T-cell (primary cell): ENCODE results near the gene PIK3CA. TPM values are rescaled to one million over a fixed set of nuclear protein-coding genes. Genes with fewer than 3 reads are reported as not detected.
"Not testable (repeated sequence)": the region's sequence is repeated elsewhere in the genome, so short reads cannot be mapped to it uniquely, and the experiment has no call there.

Source experiments
- ATAC-seq, 4 experiments: fragments of 200-7000 bp in 3 of 4; fragments of 150-1000 bp in 1 of 4; cut with Tn5 transposase; replicated peaks in 1 of 4; 1 replicate in 3 of 4; 2 replicates in 1 of 4; pipeline ENCODE4 v1.10.0; 2021; ENCODE audit warnings: moderate library complexity in 3 of 4, mild to moderate bottlenecking in 2 of 4, moderate number of reproducible peaks in 1 of 4
- CTCF ChIA-PET, 2 donors: fragments of 300-600 bp; sonication (Branson Sonifier 250); formaldehyde crosslinking; loops; one replicate each; lab custom pipeline; 2022; ENCODE audit warnings: antibody characterized with exemption in 2 of 2; lab: Charles Lee
- POLR2A ChIA-PET, 2 donors: fragments of 300-600 bp; sonication (Branson Sonifier 250); formaldehyde crosslinking; loops; one replicate each; lab custom pipeline; 2022; ENCODE audit warnings: antibody characterized with exemption in 2 of 2; lab: Charles Lee
- DNase-seq, 35 experiments: peaks; one replicate each; pipeline versions ENCODE4 v3.0.0 to v3.0.0-alpha.2; 2013 to 2023
- H3K27ac ChIP-seq: one replicate; pipeline ENCODE4 v1.5.1; 2013; ENCODE audit warnings: low read length
- H3K27me3 ChIP-seq, 2 experiments: replicated peaks in 1 of 2; 1 replicate in 1 of 2; 2 replicates in 1 of 2; pipeline versions ENCODE4 v1.6.1 to v1.7.0; 2013; ENCODE audit warnings: low read length in 1 of 2, mixed read lengths in 1 of 2; ENCODE audit not compliant: control insufficient read depth in 2 of 2, insufficient read depth in 2 of 2; ENCODE audit errors: extremely low read depth in 1 of 2
- H3K36me3 ChIP-seq, 2 donors: 1 replicate in 1 of 2; 2 replicates in 1 of 2; pipeline versions ENCODE4 v1.6.1 to v1.7.0; 2013; ENCODE audit warnings: low read length in 1 of 2; ENCODE audit not compliant: control insufficient read depth in 2 of 2, insufficient read depth in 1 of 2; ENCODE audit errors: extremely low read depth in 1 of 2
- H3K4me1 ChIP-seq, 2 experiments: 1 replicate in 1 of 2; 2 replicates in 1 of 2; pipeline versions ENCODE4 v1.6.1 to v1.7.0; 2013; ENCODE audit warnings: low read length in 2 of 2, mixed read lengths in 1 of 2; ENCODE audit not compliant: insufficient read depth in 2 of 2, control insufficient read depth in 1 of 2; ENCODE audit errors: extremely low read depth in 1 of 2
- H3K4me3 ChIP-seq, 2 donors: 1 replicate in 1 of 2; 2 replicates in 1 of 2; pipeline versions ENCODE4 v1.5.1 to v1.7.0; 2013; ENCODE audit warnings: mild to moderate bottlenecking in 2 of 2, low read length in 1 of 2, moderate library complexity in 1 of 2; ENCODE audit not compliant: control insufficient read depth in 1 of 2; ENCODE audit errors: extremely low read depth in 1 of 2
- H3K9me3 ChIP-seq: 2 replicates; pipeline ENCODE4 v1.7.0; 2013
- H3K27ac Mint-ChIP-seq, 2 donors: one replicate each; pipeline ENCODE4 v1.8.0; 2020 to 2021; ENCODE audit warnings: mild to moderate bottlenecking in 2 of 2, mixed read lengths in 2 of 2
- H3K27me3 Mint-ChIP-seq, 2 donors: one replicate each; pipeline ENCODE4 v1.8.0; 2021 to 2022; ENCODE audit warnings: mixed read lengths in 2 of 2
- H3K36me3 Mint-ChIP-seq: one replicate; pipeline ENCODE4 v1.8.0; 2021; ENCODE audit warnings: mixed read lengths
- H3K4me1 Mint-ChIP-seq, 3 donors: one replicate each; pipeline ENCODE4 v1.8.0; 2020 to 2022; ENCODE audit warnings: mixed read lengths in 3 of 3, mild to moderate bottlenecking in 1 of 3
- H3K4me3 Mint-ChIP-seq, 3 donors: one replicate each; pipeline ENCODE4 v1.8.0; 2020 to 2022; ENCODE audit warnings: mild to moderate bottlenecking in 3 of 3, mixed read lengths in 3 of 3, moderate library complexity in 3 of 3
- H3K9me3 Mint-ChIP-seq, 3 donors: one replicate each; pipeline ENCODE4 v1.8.0; 2020 to 2022; ENCODE audit warnings: mixed read lengths in 3 of 3
- WGBS: methylation state at CpG from one replicate; pipeline ENCODE4 v1.1.5; 2013; ENCODE audit warnings: missing lambda C conversion rate; ENCODE audit not compliant: insufficient coverage; 5-methylcytosine and 5-hydroxymethylcytosine counted together
- total RNA-seq, 35 experiments: library from RNA in 6 of 35; stranded (reverse) in 6 of 35; fragments of 120-200 nt in 1 of 35; gene quantifications; one replicate each; pipeline versions ENCODE4 v1.2.1 to v1.2.4 and lab custom pipeline; 2013 to 2026

PIK3CA gene
- total RNA-seq, 5 donors from 2014 or later (not counting 1 experiment from before 2014, with no cell fraction given): 33.8 to 43.5 (median 34.8) TPM

DNA sequence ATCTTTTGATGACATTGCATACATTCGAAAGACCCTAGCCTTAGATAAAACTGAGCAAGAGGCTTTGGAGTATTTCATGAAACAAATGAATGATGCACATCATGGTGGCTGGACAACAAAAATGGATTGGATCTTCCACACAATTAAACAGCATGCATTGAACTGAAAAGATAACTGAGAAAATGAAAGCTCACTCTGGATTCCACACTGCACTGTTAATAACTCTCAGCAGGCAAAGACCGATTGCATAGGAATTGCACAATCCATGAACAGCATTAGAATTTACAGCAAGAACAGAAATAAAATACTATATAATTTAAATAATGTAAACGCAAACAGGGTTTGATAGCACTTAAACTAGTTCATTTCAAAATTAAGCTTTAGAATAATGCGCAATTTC, 86.0 kb downstream of the PIK3CA start:
- Histone ChIP-seq H3K27me3 (no peaks in the 10 kb centered on the region), H3K36me3 (peaks cover 0 to 25% of the 10 kb centered on the region in 2 donors), H3K4me1 (no peaks in the 10 kb centered on the region), H3K4me3 (no peak overlapping the region), H3K27ac (no peak overlapping the region), H3K9me3 (no peaks in the 10 kb centered on the region)
- Mint-ChIP-seq H3K9me3 (no peaks in the 10 kb centered on the region), H3K36me3 (peaks cover 42% of the 10 kb centered on the region), H3K4me1 (peaks cover 6 to 14% (median 6%) of the 10 kb centered on the region in 3 donors), H3K27me3 (no peaks in the 10 kb centered on the region), H3K4me3 (no peak overlapping the region), H3K27ac (no peak overlapping the region)
- DNase-seq (no peak), ATAC-seq (no peak)
- ChIA-PET CTCF (interaction anchor here (0.5 to 0.6 kb wide), 2 partner anchors 20 to 124 kb away, joined by 3 to 6 read pairs; no protein-coding TSS in a partner anchor), POLR2A (no interaction called here)
- no CpG with 5 or more reads among the region's 4 CpGs for whole genome bisulfite sequencing

DNA sequence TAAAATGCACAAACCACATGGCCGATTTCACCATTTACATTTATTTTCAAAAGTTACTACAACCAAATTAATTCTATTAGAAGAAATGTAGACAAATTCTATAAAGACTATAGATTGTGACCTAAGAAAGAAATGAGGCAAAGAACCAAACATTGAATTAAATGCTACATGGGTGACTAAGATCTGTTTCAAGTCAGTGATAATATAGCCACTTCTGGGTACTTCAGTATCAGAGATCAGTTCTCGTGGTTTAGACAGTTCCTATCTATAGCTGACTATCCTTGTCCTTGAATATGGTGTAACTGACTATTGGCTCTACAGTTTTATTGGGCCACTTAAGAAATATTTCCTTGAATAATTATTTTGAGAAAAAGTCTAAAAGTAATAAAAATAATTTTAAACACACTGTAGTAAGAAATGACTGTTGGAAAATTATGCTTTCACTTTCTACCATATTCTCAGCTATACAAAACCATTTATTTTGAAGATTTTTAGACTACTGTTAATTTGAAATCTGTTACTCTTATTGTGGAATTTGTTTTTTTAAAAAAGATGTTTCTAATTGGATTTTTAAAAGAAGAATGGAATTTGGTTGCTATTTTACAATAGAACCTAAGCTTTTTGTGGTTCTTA, 88.6 kb downstream of the PIK3CA start:
- Histone ChIP-seq H3K4me3 (no peak overlapping the region), H3K9me3 (no peaks in the 10 kb centered on the region), H3K4me1 (no peaks in the 10 kb centered on the region), H3K27me3 (no peaks in the 10 kb centered on the region), H3K27ac (no peak overlapping the region), H3K36me3 (peaks cover 0 to 13% of the 10 kb centered on the region in 2 donors)
- WGBS: no CpG with 5 or more reads among the region's 2 CpGs
- H3K4me3 Mint-ChIP-seq: no peak overlapping the region
- POLR2A ChIA-PET: no interaction called here
- H3K27ac Mint-ChIP-seq: peak overlapping the region in 1 of 2 donors; percentile 52
- peaks cover 26% of the 10 kb centered on the region for H3K36me3 Mint-ChIP-seq
- ATAC-seq: no peak
- H3K4me1 Mint-ChIP-seq: peaks cover 6 to 14% (median 6%) of the 10 kb centered on the region in 3 donors
- CTCF ChIA-PET: no interaction called here
- DNase-seq: no peak
- H3K9me3 Mint-ChIP-seq: no peaks in the 10 kb centered on the region
- H3K27me3 Mint-ChIP-seq: no peaks in the 10 kb centered on the region

DNA sequence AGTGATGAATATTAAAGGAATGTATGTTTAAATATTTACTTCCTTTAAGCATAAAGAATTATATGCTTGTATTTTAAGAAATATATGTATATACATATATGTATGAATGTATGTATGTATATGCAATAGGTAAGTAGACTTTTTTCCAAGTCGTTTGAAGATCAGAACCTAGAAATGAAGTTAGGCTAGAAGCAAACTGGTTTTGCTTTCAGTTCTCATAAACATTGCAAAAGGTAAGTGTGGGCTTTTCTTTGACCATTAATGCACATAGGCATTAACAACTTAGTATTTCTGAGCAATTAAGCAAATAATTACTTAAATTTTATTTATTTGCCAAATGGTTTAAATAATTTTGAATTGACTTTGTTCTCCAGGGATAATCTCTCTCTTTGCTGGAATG, 92.1 kb downstream of the PIK3CA start:
- H3K9me3 ChIP-seq, H3K9me3 Mint-ChIP-seq, H3K4me3 Mint-ChIP-seq, DNase-seq, ATAC-seq, H3K27me3 Mint-ChIP-seq, H3K27ac ChIP-seq, H3K4me3 ChIP-seq, H3K4me1 ChIP-seq, H3K27ac Mint-ChIP-seq, POLR2A ChIA-PET, H3K36me3 Mint-ChIP-seq, H3K27me3 ChIP-seq, H3K36me3 ChIP-seq, CTCF ChIA-PET: not testable (repeated sequence)
- peaks cover 6 to 14% (median 6%) of the 10 kb centered on the region in 3 donors for H3K4me1 Mint-ChIP-seq
- WGBS: no CpG with 5 or more reads among the region's 1 CpG

DNA sequence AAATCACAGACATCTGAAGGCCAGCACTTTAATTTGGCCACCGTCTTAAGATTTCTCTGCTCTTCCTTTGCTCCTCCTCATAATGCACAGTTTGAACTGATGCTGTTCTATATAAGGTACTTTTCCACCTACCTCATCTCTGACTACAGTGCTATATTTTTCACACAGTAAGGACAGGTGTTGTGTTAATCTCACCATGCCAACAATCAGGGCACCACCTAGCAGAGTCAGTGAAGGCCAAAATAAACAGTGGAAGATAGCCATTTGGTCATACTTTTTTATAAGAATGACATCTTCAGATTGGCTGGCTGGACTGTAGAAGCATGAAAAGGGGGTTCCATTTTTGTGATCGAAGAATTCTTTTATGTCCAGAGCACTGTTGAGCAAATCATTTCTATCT, 94.7 kb downstream of the PIK3CA start:
- H3K4me1 Mint-ChIP-seq, H3K27ac Mint-ChIP-seq, H3K9me3 ChIP-seq, H3K4me3 ChIP-seq, H3K4me3 Mint-ChIP-seq, H3K27ac ChIP-seq, H3K36me3 ChIP-seq, POLR2A ChIA-PET, H3K4me1 ChIP-seq, H3K27me3 ChIP-seq, DNase-seq, H3K9me3 Mint-ChIP-seq, H3K27me3 Mint-ChIP-seq, ATAC-seq, CTCF ChIA-PET, H3K36me3 Mint-ChIP-seq: not testable (repeated sequence)
- WGBS: no CpG with 5 or more reads among the region's 2 CpGs

DNA sequence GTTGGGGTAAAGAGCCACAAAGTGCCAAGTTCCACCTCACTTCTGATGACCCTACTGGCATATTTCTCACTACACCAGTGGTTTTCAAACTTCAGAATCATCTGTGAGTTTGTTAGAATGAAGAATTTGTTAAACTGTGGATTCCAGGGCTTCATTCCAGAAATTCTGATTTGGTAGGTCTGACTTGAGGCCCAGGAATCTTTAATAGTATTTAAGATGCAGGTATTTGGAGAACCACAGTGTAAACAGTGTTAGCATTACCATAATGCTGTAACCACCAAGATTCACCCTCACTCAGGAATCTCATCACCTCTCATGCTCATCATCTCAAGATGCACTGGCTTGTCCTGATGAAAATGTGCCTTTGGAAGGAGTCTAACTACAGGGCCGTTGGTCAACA, 96.7 kb downstream of the PIK3CA start:
- no peaks in the 10 kb centered on the region for H3K4me1 Mint-ChIP-seq
- no peaks in the 10 kb centered on the region for H3K4me1 ChIP-seq
- no peaks in the 10 kb centered on the region for H3K27me3 Mint-ChIP-seq
- H3K27ac Mint-ChIP-seq: no peak overlapping the region
- H3K27ac ChIP-seq: no peak overlapping the region
- no peaks in the 10 kb centered on the region for H3K9me3 ChIP-seq
- no peaks in the 10 kb centered on the region for H3K36me3 ChIP-seq
- no peaks in the 10 kb centered on the region for H3K9me3 Mint-ChIP-seq
- ChIA-PET CTCF (interaction anchor here in 1 of 2 donors (0.7 kb wide), 1 partner anchor 1123 kb away, joined by 3 read pairs; no protein-coding TSS in a partner anchor), POLR2A (no interaction called here)
- WGBS: 100% methylated on average over 1 of the region's 1 CpG
- H3K4me3 ChIP-seq: no peak overlapping the region
- peaks cover 4% of the 10 kb centered on the region for H3K36me3 Mint-ChIP-seq
- ATAC-seq (no peak), DNase-seq (no peak)
- H3K4me3 Mint-ChIP-seq: no peak overlapping the region
- H3K27me3 ChIP-seq: no peaks in the 10 kb centered on the region

DNA sequence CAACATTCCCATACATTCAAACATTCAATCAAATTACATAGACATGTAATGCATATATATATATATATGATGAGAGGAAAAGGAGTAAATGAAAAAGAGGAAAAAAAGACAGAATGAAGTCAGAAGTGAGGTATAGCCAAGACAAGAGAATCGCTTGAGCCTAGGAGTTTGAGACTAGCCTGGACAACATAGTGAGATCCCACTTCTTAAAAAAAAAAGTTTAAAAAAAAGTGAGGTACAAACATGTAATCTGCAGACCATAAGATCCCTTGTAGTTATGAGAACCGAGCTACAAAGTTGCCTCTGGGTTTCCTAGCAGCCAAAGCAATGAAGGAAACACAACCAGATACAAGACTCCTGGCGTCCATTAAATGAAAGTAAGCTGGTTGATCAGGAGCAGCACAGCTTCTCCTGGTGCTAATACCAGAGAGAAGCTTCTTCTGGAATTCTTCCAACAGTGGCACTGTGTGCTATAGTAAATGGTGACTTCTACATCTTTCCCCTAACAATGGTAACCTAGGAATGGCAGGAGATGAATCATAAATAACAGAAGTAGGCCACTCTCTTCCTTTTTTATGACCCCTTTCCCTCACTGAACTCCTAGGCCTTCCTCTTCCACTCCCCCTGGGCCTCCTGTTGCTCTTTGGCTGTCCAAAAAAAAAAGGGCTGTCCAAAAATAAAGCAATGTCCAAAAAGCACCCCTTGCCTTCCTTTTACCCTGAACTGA, 99.3 kb downstream of the PIK3CA start:
- Histone ChIP-seq H3K27ac (no peak overlapping the region), H3K36me3 (no peaks in the 10 kb centered on the region), H3K4me1 (no peaks in the 10 kb centered on the region), H3K27me3 (no peaks in the 10 kb centered on the region), H3K9me3 (no peaks in the 10 kb centered on the region), H3K4me3 (no peak overlapping the region)
- DNase-seq (no peak), ATAC-seq (no peak)
- Mint-ChIP-seq H3K4me3 (no peak overlapping the region), H3K27me3 (no peaks in the 10 kb centered on the region), H3K4me1 (no peaks in the 10 kb centered on the region), H3K36me3 (peaks cover 5% of the 10 kb centered on the region), H3K27ac (no peak overlapping the region), H3K9me3 (no peaks in the 10 kb centered on the region)
- CTCF ChIA-PET: interaction anchor here (0.6 to 0.7 kb wide), 3 partner anchors 28 to 881 kb away, joined by 3 read pairs; no protein-coding TSS in a partner anchor
- POLR2A ChIA-PET: interaction anchor here in 1 of 2 donors (0.6 kb wide), 1 partner anchor 14 kb away, joined by 4 read pairs; no protein-coding TSS in a partner anchor
- 100% methylated on average over 2 of the region's 3 CpGs for WGBS
